Neural cell (in vitro differentiated cells): Measurements from ENCODE around the gene CNRIP1. TPM values are rescaled to one million over a fixed set of nuclear protein-coding genes. Genes with fewer than 3 reads are reported as not detected.
A peak's percentile ranks its signal among the peaks of the same experiment; 100 is the strongest.

Experiments used
- H2AFZ ChIP-seq: fragments of 200-600, 300-800 bp; sonication (generic), shearing (Covaris generic); 2 replicates; pipeline ENCODE4 v1.6.0; 2014; ENCODE audit warnings: low read depth, mild to moderate bottlenecking, antibody characterized with exemption, low read length, moderate library complexity
- H3F3A ChIP-seq: fragments of 200-600 bp; shearing (Covaris generic); 2 replicates; pipeline ENCODE4 v1.6.1; 2016; ENCODE audit warnings: mild to moderate bottlenecking, moderate library complexity, mixed read lengths, antibody characterized with exemption, low read length; ENCODE audit not compliant: insufficient read depth, poor library complexity, severe bottlenecking
- H3K27ac ChIP-seq: fragments of 200-600, 300-800 bp; sonication (generic), shearing (Covaris generic); 2 replicates; pipeline ENCODE4 v1.5.1; 2014; ENCODE audit warnings: mild to moderate bottlenecking, low read length, moderate library complexity
- H3K27me3 ChIP-seq: fragments of 300-800, 200-600 bp; sonication (generic), shearing (Covaris generic); 2 replicates; pipeline ENCODE4 v1.6.0; 2014; ENCODE audit warnings: mild to moderate bottlenecking, low read depth, low read length, moderate library complexity; ENCODE audit not compliant: insufficient read depth
- H3K36me3 ChIP-seq: fragments of 300-800, 200-600 bp; sonication (generic), shearing (Covaris generic); 2 replicates; pipeline ENCODE4 v1.5.1; 2014; ENCODE audit warnings: mild to moderate bottlenecking, antibody characterized with exemption, low read length, moderate library complexity; ENCODE audit not compliant: insufficient read depth
- H3K4me2 ChIP-seq: fragments of 300-800, 200-600 bp; sonication (generic), shearing (Covaris generic); 2 replicates; pipeline ENCODE4 v1.6.0; 2014; ENCODE audit warnings: mild to moderate bottlenecking, low read length
- H3K4me3 ChIP-seq: fragments of 300-800, 200-600 bp; sonication (generic), shearing (Covaris generic); 2 replicates; pipeline ENCODE4 v1.5.1; 2014; ENCODE audit warnings: mild to moderate bottlenecking, low read length, moderate library complexity
- H3K79me2 ChIP-seq: fragments of 200-600 bp; shearing (Covaris generic); replicated peaks from 2 replicates; pipeline ENCODE4 v1.6.0; 2014; ENCODE audit warnings: mild to moderate bottlenecking, low read length, moderate library complexity; ENCODE audit not compliant: insufficient read depth
- H3K9ac ChIP-seq: fragments of 300-800, 200-600 bp; sonication (generic), shearing (Covaris generic); 2 replicates; pipeline ENCODE4 v1.6.1; 2016; ENCODE audit warnings: mild to moderate bottlenecking, low read length, mixed read lengths
- H3K9me2 ChIP-seq: fragments of 200-600 bp; shearing (Covaris generic); 2 replicates; pipeline ENCODE4 v1.6.1; 2016; ENCODE audit warnings: mild to moderate bottlenecking, low read length, mixed read lengths; ENCODE audit not compliant: insufficient read depth
- H3K9me3 ChIP-seq: fragments of 200-600, 300-800 bp; sonication (generic), shearing (Covaris generic); 2 replicates; pipeline ENCODE4 v1.6.1; 2016; ENCODE audit warnings: mild to moderate bottlenecking, mixed run types, low read length, moderate library complexity, mixed read lengths
- H4K20me1 ChIP-seq: fragments of 200-600 bp; shearing (Covaris generic); 2 replicates; pipeline ENCODE4 v1.6.1; 2016; ENCODE audit warnings: mild to moderate bottlenecking, mixed run types; ENCODE audit not compliant: insufficient read depth
- EP300 ChIP-seq: fragments of 450-650 bp; conservative IDR thresholded peaks from 2 replicates; pipeline ENCODE4 v1.6.1; 2014; ENCODE audit warnings: antibody characterized with exemption, mild to moderate bottlenecking, moderate library complexity; ENCODE audit not compliant: poor library complexity, severe bottlenecking
- EZH2 ChIP-seq: fragments of 200-600, 300-800 bp; shearing (Covaris generic), sonication (generic); IDR thresholded peaks from 2 replicates; pipeline ENCODE4 v1.6.1; 2014; ENCODE audit warnings: antibody characterized with exemption, low read length, borderline replicate concordance, mild to moderate bottlenecking; ENCODE audit not compliant: insufficient read depth, poor library complexity, severe bottlenecking
- MXI1 ChIP-seq: fragments of 450-650 bp; conservative IDR thresholded peaks from 2 replicates; pipeline ENCODE4 v1.6.1; 2014; ENCODE audit warnings: antibody characterized with exemption, mild to moderate bottlenecking; ENCODE audit not compliant: poor library complexity, severe bottlenecking
- POLR2AphosphoS5 ChIP-seq: IDR thresholded peaks from 2 replicates; pipeline ENCODE4 v1.6.1; 2012
- RAD21 ChIP-seq: fragments of 450-650 bp; conservative IDR thresholded peaks from 2 replicates; pipeline ENCODE4 v1.6.1; 2014; ENCODE audit warnings: antibody characterized with exemption, mild to moderate bottlenecking, moderate library complexity
- SMC3 ChIP-seq: fragments of 450-650 bp; conservative IDR thresholded peaks from 2 replicates; pipeline ENCODE4 v1.6.1; 2014; ENCODE audit warnings: antibody characterized with exemption, mild to moderate bottlenecking, moderate library complexity; ENCODE audit not compliant: poor library complexity
- TAF1 ChIP-seq: IDR thresholded peaks from 2 replicates; pipeline ENCODE4 v1.6.1; 2012; ENCODE audit warnings: low read depth
- polyA plus RNA-seq: library from polyadenylated mRNA; depleted of rRNA; stranded (reverse); fragments of >200 nt; gene quantifications from 2 replicates; pipeline ENCODE4 v1.2.3, GENCODE V29; 2014
- TF ChIP-seq, protein P1 (sequence below): fragments of 450-650 bp; IDR thresholded peaks from 2 replicates; pipeline ENCODE4 v1.5.1; 2014; ENCODE audit warnings: antibody characterized with exemption, mild to moderate bottlenecking, moderate library complexity; ENCODE audit not compliant: poor library complexity, severe bottlenecking

The CNRIP1 gene
- polyA plus RNA-seq, 1 donor from 2014 or later: 28.2 TPM

DNA sequence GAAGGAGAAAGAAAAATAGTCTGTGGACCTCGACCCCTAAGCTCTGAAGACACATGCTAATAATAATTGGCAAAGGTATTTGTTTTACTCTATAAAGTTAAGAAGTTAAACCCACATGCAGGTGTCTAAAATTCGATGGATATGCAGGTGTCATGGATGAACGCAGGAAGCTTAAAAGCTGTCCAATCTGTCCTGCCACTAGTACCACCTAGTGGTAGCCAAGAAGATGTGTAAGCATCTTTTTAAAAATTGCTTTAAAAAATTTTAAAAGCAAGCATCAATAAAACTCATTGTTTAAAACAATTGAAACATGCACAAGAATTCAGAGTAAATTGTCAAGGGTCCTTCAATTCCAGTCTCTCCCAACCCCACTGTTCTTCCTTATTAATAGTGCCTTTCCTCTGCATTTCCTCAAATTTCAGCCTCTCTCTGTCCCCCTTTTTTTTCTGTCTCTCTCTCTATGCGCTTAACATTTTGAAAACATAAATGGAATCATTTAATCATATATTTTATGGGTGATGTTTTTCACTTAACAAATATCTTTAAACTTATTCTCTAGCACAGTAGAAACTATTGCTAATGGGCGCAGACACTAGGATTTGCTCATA, 36.8 kb downstream of the CNRIP1 start:
- Histone ChIP-seq H3K9ac (no peak overlapping the region), H3K36me3 (no peaks in the 10 kb centered on the region), H3K9me2 (no peaks in the 10 kb centered on the region), H3F3A (no peaks in the 10 kb centered on the region), H3K4me3 (no peak overlapping the region), H3K4me2 (no peak overlapping the region), H3K9me3 (no peaks in the 10 kb centered on the region), H2AFZ (no peak overlapping the region), H3K27ac (no peak overlapping the region), H3K27me3 (no peaks in the 10 kb centered on the region), H3K79me2 (no peaks in the 10 kb centered on the region), H4K20me1 (no peaks in the 10 kb centered on the region)
- no peak for TF ChIP-seq TAF1
- TF ChIP-seq MXI1: no peak
- peak; percentile 83 for TF ChIP-seq SMC3
- TF ChIP-seq POLR2AphosphoS5: no peak
- no peak for TF ChIP-seq EZH2
- TF ChIP-seq, protein P1, sequence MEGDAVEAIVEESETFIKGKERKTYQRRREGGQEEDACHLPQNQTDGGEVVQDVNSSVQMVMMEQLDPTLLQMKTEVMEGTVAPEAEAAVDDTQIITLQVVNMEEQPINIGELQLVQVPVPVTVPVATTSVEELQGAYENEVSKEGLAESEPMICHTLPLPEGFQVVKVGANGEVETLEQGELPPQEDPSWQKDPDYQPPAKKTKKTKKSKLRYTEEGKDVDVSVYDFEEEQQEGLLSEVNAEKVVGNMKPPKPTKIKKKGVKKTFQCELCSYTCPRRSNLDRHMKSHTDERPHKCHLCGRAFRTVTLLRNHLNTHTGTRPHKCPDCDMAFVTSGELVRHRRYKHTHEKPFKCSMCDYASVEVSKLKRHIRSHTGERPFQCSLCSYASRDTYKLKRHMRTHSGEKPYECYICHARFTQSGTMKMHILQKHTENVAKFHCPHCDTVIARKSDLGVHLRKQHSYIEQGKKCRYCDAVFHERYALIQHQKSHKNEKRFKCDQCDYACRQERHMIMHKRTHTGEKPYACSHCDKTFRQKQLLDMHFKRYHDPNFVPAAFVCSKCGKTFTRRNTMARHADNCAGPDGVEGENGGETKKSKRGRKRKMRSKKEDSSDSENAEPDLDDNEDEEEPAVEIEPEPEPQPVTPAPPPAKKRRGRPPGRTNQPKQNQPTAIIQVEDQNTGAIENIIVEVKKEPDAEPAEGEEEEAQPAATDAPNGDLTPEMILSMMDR: peak; percentile 82
- peak; percentile 80 for TF ChIP-seq RAD21

- H3F3A ChIP-seq: no peaks in the 10 kb centered on the region
- no peaks in the 10 kb centered on the region for H3K27me3 ChIP-seq
- H3K9me2 ChIP-seq: no peaks in the 10 kb centered on the region
- no peaks in the 10 kb centered on the region for H3K79me2 ChIP-seq
- H3K9ac ChIP-seq: no peak overlapping the region
- no peak overlapping the region for H3K27ac ChIP-seq
- TF ChIP-seq EP300 (no peak), EZH2 (no peak), MXI1 (no peak)
- no peaks in the 10 kb centered on the region for H3K9me3 ChIP-seq
- no peaks in the 10 kb centered on the region for H3K36me3 ChIP-seq
- H3K4me2 ChIP-seq: no peak overlapping the region
- H3K4me3 ChIP-seq: no peak overlapping the region
- no peaks in the 10 kb centered on the region for H4K20me1 ChIP-seq
- H2AFZ ChIP-seq: no peak overlapping the region
Observed at GRCh38 chr2:68280796-68281195, 39.0 kb downstream of the CNRIP1 start.

DNA sequence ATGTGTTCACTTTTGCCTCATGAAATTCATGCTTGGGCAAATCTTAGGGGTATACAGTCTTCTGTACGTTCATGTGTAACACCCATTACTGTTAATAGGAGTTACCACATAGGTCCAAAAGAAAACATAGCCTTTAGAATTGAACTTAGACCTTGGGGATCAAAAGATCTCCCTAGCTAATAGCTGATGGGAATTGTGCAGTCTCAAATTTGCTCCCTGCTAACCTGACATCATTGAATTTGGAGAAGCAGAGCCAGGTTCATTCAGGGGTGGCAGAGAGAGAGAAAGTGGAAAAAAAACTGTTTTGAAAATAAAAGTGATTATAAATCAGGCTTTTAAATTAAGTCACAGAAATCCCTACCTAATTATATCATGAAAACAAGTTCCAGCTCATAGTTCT, 39.4 kb downstream of the CNRIP1 start:
- Histone ChIP-seq H3K4me2 (no peak overlapping the region), H2AFZ (no peak overlapping the region), H3K27ac (no peak overlapping the region), H3K9me2 (no peaks in the 10 kb centered on the region), H3K4me3 (no peak overlapping the region), H3K27me3 (no peaks in the 10 kb centered on the region), H3K9ac (no peak overlapping the region), H3K36me3 (no peaks in the 10 kb centered on the region), H3F3A (no peaks in the 10 kb centered on the region), H4K20me1 (no peaks in the 10 kb centered on the region), H3K79me2 (no peaks in the 10 kb centered on the region), H3K9me3 (no peaks in the 10 kb centered on the region)
- no peak for TF ChIP-seq SMC3
- TF ChIP-seq, protein P1: no peak
- no peak for TF ChIP-seq EP300
- TF ChIP-seq RAD21: no peak
- TF ChIP-seq POLR2AphosphoS5: no peak
